Memory B cell (primary cell): ENCODE results near the gene RHEBL1.

Experiments
- ATAC-seq: fragments of 150-1000 bp; cut with Tn5 transposase; 2 replicates; pipeline ENCODE4 v1.10.0; 2021; ENCODE audit warnings: low read depth, mild to moderate bottlenecking, moderate library complexity
- DNase-seq, 2 donors: peaks; one replicate each; pipeline ENCODE4 v3.0.0; 2022; ENCODE audit warnings: low spot score in 2 of 2
- H3K27ac Mint-ChIP-seq: one replicate; pipeline ENCODE4 v1.8.0; 2022; ENCODE audit warnings: mild to moderate bottlenecking, moderate library complexity, mixed read lengths
- H3K27me3 Mint-ChIP-seq: one replicate; pipeline ENCODE4 v1.8.0; 2022; ENCODE audit warnings: mixed read lengths
- H3K36me3 Mint-ChIP-seq: one replicate; pipeline ENCODE4 v1.8.0; 2022; ENCODE audit warnings: mild to moderate bottlenecking, mixed read lengths
- H3K4me1 Mint-ChIP-seq: one replicate; pipeline ENCODE4 v1.8.0; 2022; ENCODE audit warnings: mixed read lengths
- H3K4me3 Mint-ChIP-seq: one replicate; pipeline ENCODE4 v1.8.0; 2022; ENCODE audit warnings: mild to moderate bottlenecking, moderate library complexity, mixed read lengths
- H3K9me3 Mint-ChIP-seq: one replicate; pipeline ENCODE4 v1.8.0; 2022; ENCODE audit warnings: mixed read lengths

RHEBL1 gene

GRCh38 chr12:49041036-49041880 is 28.5 kb downstream of the RHEBL1 start:
- Mint-ChIP-seq H3K36me3 (peaks cover 46% of the 10 kb centered on the region), H3K27ac (no peak overlapping the region), H3K9me3 (no peaks in the 10 kb centered on the region), H3K27me3 (no peaks in the 10 kb centered on the region), H3K4me1 (peaks cover 7% of the 10 kb centered on the region), H3K4me3 (no peak overlapping the region)
- DNase-seq, result no peak
- no peak for ATAC-seq

- Mint-ChIP-seq H3K4me1 (peaks cover 7% of the 10 kb centered on the region), H3K36me3 (peaks cover 38% of the 10 kb centered on the region)
Observed at GRCh38 chr12:49040364-49040855, 29.4 kb downstream of the RHEBL1 start.

GRCh38 chr12:49039421-49040363 is 30.1 kb downstream of the RHEBL1 start:
- peaks cover 7% of the 10 kb centered on the region for H3K4me1 Mint-ChIP-seq
- H3K27ac Mint-ChIP-seq, result peak overlapping the region; percentile 45
- H3K36me3 Mint-ChIP-seq, result peaks cover 37% of the 10 kb centered on the region
- ATAC-seq (no peak), DNase-seq (no peak)
- H3K27me3 Mint-ChIP-seq, result no peaks in the 10 kb centered on the region
- H3K9me3 Mint-ChIP-seq, result no peaks in the 10 kb centered on the region
- H3K4me3 Mint-ChIP-seq, result no peak overlapping the region

More at GRCh38 chr12:49040364-49040855, 29.4 kb downstream of the RHEBL1 start:
- Mint-ChIP-seq H3K27me3 (no peaks in the 10 kb centered on the region), H3K9me3 (no peaks in the 10 kb centered on the region), H3K4me3 (no peak overlapping the region), H3K27ac (peak overlapping the region; percentile 45)
- DNase-seq (no peak), ATAC-seq (no peak)

- Mint-ChIP-seq H3K27me3 (no peaks in the 10 kb centered on the region), H3K4me1 (peaks cover 2% of the 10 kb centered on the region), H3K9me3 (no peaks in the 10 kb centered on the region), H3K4me3 (no peak overlapping the region), H3K36me3 (peaks cover 31% of the 10 kb centered on the region), H3K27ac (no peak overlapping the region)
- ATAC-seq (no peak), DNase-seq (no peak)
Observed at GRCh38 chr12:49038291-49038955, 31.4 kb downstream of the RHEBL1 start.

GRCh38 chr12:49037947-49038237 is 31.9 kb downstream of the RHEBL1 start:
- Mint-ChIP-seq H3K9me3 (no peaks in the 10 kb centered on the region), H3K4me3 (no peak overlapping the region), H3K27me3 (no peaks in the 10 kb centered on the region), H3K4me1 (peaks cover 2% of the 10 kb centered on the region), H3K36me3 (peaks cover 31% of the 10 kb centered on the region), H3K27ac (no peak overlapping the region)
- no peak for ATAC-seq
- DNase-seq, result no peak

GRCh38 chr12:49037111-49037946 is 32.5 kb downstream of the RHEBL1 start:
- Mint-ChIP-seq H3K4me3 (no peak overlapping the region), H3K27me3 (no peaks in the 10 kb centered on the region), H3K4me1 (peaks cover 2% of the 10 kb centered on the region), H3K9me3 (no peaks in the 10 kb centered on the region), H3K27ac (no peak overlapping the region), H3K36me3 (peaks cover 32% of the 10 kb centered on the region)
- no peak for ATAC-seq
- DNase-seq, result no peak

- H3K27ac Mint-ChIP-seq, result no peak overlapping the region
Observed at GRCh38 chr12:49036029-49036428, 33.8 kb downstream of the RHEBL1 start.

GRCh38 chr12:49034286-49034622 is 35.5 kb downstream of the RHEBL1 start:
- Mint-ChIP-seq H3K36me3 (peaks cover 23% of the 10 kb centered on the region), H3K27me3 (no peaks in the 10 kb centered on the region)

More at GRCh38 chr12:49036029-49036428, 33.8 kb downstream of the RHEBL1 start:
- H3K4me3 Mint-ChIP-seq, result no peak overlapping the region
- peaks cover 30% of the 10 kb centered on the region for H3K36me3 Mint-ChIP-seq
- DNase-seq, result no peak
- ATAC-seq, result no peak
- peaks cover 2% of the 10 kb centered on the region for H3K4me1 Mint-ChIP-seq
- H3K9me3 Mint-ChIP-seq, result no peaks in the 10 kb centered on the region
- H3K27me3 Mint-ChIP-seq, result no peaks in the 10 kb centered on the region

GRCh38 chr12:49033611-49034285 is 36.0 kb downstream of the RHEBL1 start:
- Mint-ChIP-seq H3K27ac (no peak overlapping the region), H3K36me3 (peaks cover 22% of the 10 kb centered on the region), H3K4me1 (peaks cover 2% of the 10 kb centered on the region), H3K27me3 (no peaks in the 10 kb centered on the region), H3K4me3 (no peak overlapping the region), H3K9me3 (no peaks in the 10 kb centered on the region)
- DNase-seq (no peak), ATAC-seq (no peak)

More at GRCh38 chr12:49034286-49034622, 35.5 kb downstream of the RHEBL1 start:
- no peak for ATAC-seq
- no peaks in the 10 kb centered on the region for H3K9me3 Mint-ChIP-seq
- no peak for DNase-seq
- H3K4me1 Mint-ChIP-seq, result peaks cover 2% of the 10 kb centered on the region
- H3K4me3 Mint-ChIP-seq, result no peak overlapping the region
- H3K27ac Mint-ChIP-seq, result no peak overlapping the region

- Mint-ChIP-seq H3K4me1 (peaks cover 2% of the 10 kb centered on the region), H3K4me3 (no peak overlapping the region), H3K9me3 (no peaks in the 10 kb centered on the region), H3K36me3 (peaks cover 19% of the 10 kb centered on the region), H3K27me3 (no peaks in the 10 kb centered on the region), H3K27ac (no peak overlapping the region)
- no peak for DNase-seq
- ATAC-seq, result no peak
Observed at GRCh38 chr12:49032679-49033447, 36.9 kb downstream of the RHEBL1 start.

- H3K4me3 Mint-ChIP-seq, result no peak overlapping the region
- H3K9me3 Mint-ChIP-seq, result no peaks in the 10 kb centered on the region
- no peak overlapping the region for H3K27ac Mint-ChIP-seq
- H3K4me1 Mint-ChIP-seq, result peaks cover 2% of the 10 kb centered on the region
- peaks cover 22% of the 10 kb centered on the region for H3K36me3 Mint-ChIP-seq
- ATAC-seq (no peak), DNase-seq (no peak)
- no peaks in the 10 kb centered on the region for H3K27me3 Mint-ChIP-seq
Observed at GRCh38 chr12:49032276-49032675, 37.5 kb downstream of the RHEBL1 start.

GRCh38 chr12:49031573-49032161 is 38.1 kb downstream of the RHEBL1 start:
- Mint-ChIP-seq H3K36me3 (peaks cover 19% of the 10 kb centered on the region), H3K27ac (no peak overlapping the region), H3K4me1 (peaks cover 2% of the 10 kb centered on the region), H3K4me3 (no peak overlapping the region), H3K9me3 (no peaks in the 10 kb centered on the region), H3K27me3 (no peaks in the 10 kb centered on the region)
- ATAC-seq (no peak), DNase-seq (no peak)
